KMS-11 (cell line): ENCODE results near the gene ADGRE1.
A peak's percentile ranks its signal among the peaks of the same experiment; 100 is the strongest.

Experiments used
- H2AFZ ChIP-seq: fragments of 200-600 bp; sonication (generic); 2 replicates; pipeline ENCODE4 v1.6.1; 2016; ENCODE audit warnings: antibody characterized with exemption, mixed run types, low read depth
- H3K27ac ChIP-seq: fragments of 200-600 bp; sonication (generic); 2 replicates; pipeline ENCODE4 v1.6.1; 2016; ENCODE audit warnings: mild to moderate bottlenecking, mixed run types
- H3K27me3 ChIP-seq: fragments of 200-600 bp; sonication (generic); 2 replicates; pipeline ENCODE4 v1.6.1; 2017; ENCODE audit warnings: mild to moderate bottlenecking, low read depth, mixed run types, moderate library complexity; ENCODE audit not compliant: insufficient read depth
- H3K36me3 ChIP-seq: fragments of 200-600 bp; sonication (generic); 2 replicates; pipeline ENCODE4 v1.6.1; 2017; ENCODE audit warnings: mild to moderate bottlenecking, mixed run types; ENCODE audit not compliant: insufficient read depth
- H3K4me1 ChIP-seq: fragments of 200-600 bp; sonication (generic); 2 replicates; pipeline ENCODE4 v1.6.1; 2016; ENCODE audit warnings: mild to moderate bottlenecking, low read depth, mixed run types; ENCODE audit not compliant: poor library complexity, severe bottlenecking
- H3K4me2 ChIP-seq: fragments of 200-600 bp; sonication (generic); 2 replicates; pipeline ENCODE4 v1.7.0; 2016; ENCODE audit warnings: mild to moderate bottlenecking, mixed run types
- H3K4me3 ChIP-seq: fragments of 200-600 bp; sonication (generic); IDR thresholded peaks from 2 replicates; pipeline ENCODE4 v1.6.1; 2017; ENCODE audit warnings: low read depth, low read length, mixed read lengths; ENCODE audit not compliant: insufficient read depth
- H3K79me2 ChIP-seq: fragments of 200-600 bp; sonication (generic); 2 replicates; pipeline ENCODE4 v1.6.1; 2016; ENCODE audit warnings: low read depth, mixed run types; ENCODE audit not compliant: insufficient read depth
- H3K9ac ChIP-seq: fragments of 200-600 bp; sonication (generic); 2 replicates; pipeline ENCODE4 v1.6.1; 2016; ENCODE audit warnings: mild to moderate bottlenecking, mixed run types
- H4K20me1 ChIP-seq: fragments of 200-600 bp; sonication (generic); 2 replicates; pipeline ENCODE4 v1.6.1; 2016; ENCODE audit warnings: mild to moderate bottlenecking, mixed run types; ENCODE audit not compliant: insufficient read depth
- TF ChIP-seq, protein P1 (sequence below): fragments of 200-600 bp; sonication (generic); conservative IDR thresholded peaks from 2 replicates; pipeline ENCODE4 v1.6.1; 2017; ENCODE audit warnings: low read depth, mild to moderate bottlenecking, antibody characterized with exemption, low read length, moderate library complexity, mixed read lengths

Gene ADGRE1

DNA sequence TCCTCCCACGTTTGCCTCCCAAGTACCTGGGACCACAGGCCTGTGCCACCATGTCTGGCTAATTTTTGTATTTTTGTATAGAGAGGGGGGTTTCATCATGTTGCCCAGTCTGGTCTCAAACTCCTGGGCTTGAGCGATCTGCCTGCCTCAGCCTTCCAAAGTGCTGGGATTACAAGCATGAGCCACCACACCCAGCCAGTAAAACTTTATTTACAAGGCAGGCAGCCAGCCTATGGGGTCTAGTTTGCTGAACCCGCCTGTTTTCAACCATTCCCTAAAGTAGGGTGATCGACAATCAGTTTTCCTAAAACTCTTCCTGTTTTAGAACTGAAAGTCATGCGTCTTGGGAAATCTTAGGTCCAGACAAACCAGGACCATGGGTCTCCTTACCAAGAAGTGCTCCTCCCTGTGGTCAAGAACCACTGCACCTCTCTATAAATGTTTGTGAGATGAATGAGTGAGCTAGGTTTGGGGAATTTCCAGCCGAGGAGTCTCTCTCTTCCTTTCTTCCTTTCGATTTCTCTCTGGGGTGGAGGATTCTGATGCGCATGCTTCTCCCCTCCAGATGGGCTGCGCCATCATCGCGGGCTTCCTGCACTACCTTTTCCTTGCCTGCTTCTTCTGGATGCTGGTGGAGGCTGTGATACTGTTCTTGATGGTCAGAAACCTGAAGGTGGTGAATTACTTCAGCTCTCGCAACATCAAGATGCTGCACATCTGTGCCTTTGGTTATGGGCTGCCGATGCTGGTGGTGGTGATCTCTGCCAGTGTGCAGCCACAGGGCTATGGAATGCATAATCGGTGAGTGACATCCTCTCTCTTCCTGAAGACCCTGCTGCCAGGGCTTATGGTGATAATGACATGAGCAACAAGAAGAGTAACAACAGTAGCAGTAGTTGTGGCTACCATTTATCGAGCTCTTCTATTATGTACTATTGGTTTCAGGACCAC is 38.7 kb downstream of the ADGRE1 start:
- TF ChIP-seq, protein P1, sequence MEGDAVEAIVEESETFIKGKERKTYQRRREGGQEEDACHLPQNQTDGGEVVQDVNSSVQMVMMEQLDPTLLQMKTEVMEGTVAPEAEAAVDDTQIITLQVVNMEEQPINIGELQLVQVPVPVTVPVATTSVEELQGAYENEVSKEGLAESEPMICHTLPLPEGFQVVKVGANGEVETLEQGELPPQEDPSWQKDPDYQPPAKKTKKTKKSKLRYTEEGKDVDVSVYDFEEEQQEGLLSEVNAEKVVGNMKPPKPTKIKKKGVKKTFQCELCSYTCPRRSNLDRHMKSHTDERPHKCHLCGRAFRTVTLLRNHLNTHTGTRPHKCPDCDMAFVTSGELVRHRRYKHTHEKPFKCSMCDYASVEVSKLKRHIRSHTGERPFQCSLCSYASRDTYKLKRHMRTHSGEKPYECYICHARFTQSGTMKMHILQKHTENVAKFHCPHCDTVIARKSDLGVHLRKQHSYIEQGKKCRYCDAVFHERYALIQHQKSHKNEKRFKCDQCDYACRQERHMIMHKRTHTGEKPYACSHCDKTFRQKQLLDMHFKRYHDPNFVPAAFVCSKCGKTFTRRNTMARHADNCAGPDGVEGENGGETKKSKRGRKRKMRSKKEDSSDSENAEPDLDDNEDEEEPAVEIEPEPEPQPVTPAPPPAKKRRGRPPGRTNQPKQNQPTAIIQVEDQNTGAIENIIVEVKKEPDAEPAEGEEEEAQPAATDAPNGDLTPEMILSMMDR, result peak; percentile 69
- H3K36me3 ChIP-seq, result no peaks in the 10 kb centered on the region
- peak overlapping the region; percentile 53 for H3K27ac ChIP-seq
- H3K9ac ChIP-seq, result peak overlapping the region; percentile 22; the same call in 1 of the 2 replicates
- peak overlapping the region; percentile 49 for H3K4me3 ChIP-seq
- H3K27me3 ChIP-seq, result no peaks in the 10 kb centered on the region
- H3K4me1 ChIP-seq, result peaks cover 11% of the 10 kb centered on the region
- no peaks in the 10 kb centered on the region for H3K79me2 ChIP-seq
- H3K4me2 ChIP-seq, result peak overlapping the region; percentile 60
- H4K20me1 ChIP-seq, result no peaks in the 10 kb centered on the region
- peak overlapping the region; percentile 62 for H2AFZ ChIP-seq

DNA sequence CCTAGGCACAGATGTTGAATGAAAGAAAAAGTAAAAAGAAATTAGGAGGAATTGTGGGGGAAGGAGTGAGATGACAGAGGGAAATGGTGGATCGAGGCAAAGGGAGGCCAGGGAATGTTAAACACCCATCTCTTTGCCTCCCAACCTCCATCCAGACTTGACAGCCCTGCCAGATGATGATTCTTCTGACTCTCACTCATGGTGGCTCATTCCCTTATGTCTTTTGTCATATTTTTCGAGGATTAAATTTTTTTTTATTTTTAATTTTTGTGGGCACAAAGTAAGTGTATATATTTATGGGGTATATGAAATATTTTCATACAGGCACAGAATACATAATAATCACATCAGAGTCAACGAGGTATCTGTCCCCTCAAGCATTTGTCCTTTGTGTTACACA is 42.8 kb downstream of the ADGRE1 start:
- no peak overlapping the region for H3K4me3 ChIP-seq
- H3K27me3 ChIP-seq, result no peaks in the 10 kb centered on the region
- H3K79me2 ChIP-seq, result no peaks in the 10 kb centered on the region
- H3K4me2 ChIP-seq, result no peak overlapping the region
- H4K20me1 ChIP-seq, result no peaks in the 10 kb centered on the region
- H3K36me3 ChIP-seq, result no peaks in the 10 kb centered on the region
- no peak overlapping the region for H3K9ac ChIP-seq
- TF ChIP-seq, protein P1, result no peak
- no peak overlapping the region for H2AFZ ChIP-seq
- peaks cover 11% of the 10 kb centered on the region for H3K4me1 ChIP-seq
- no peak overlapping the region for H3K27ac ChIP-seq

DNA sequence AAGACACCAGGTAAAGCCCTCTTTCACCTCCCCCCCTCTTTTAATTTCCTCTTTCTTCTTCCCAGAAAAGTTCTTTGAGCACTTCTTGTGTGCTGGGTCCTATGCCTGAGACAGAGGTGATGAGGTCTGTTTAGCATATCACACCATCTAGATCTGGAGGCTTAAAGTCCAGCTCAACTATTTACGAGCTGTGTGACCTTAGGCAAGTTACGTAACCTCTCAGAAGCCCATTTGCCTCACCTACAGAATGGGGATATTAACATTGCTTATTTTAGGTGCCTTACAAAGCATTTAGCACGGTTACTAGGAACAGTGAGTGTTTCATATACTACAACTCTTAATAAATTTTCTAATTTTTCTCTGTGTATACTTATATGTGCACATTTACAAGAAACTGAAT is 47.7 kb downstream of the ADGRE1 start:
- H3K27ac ChIP-seq, result no peak overlapping the region
- no peak overlapping the region for H3K9ac ChIP-seq
- TF ChIP-seq, protein P1, result no peak
- H4K20me1 ChIP-seq, result no peaks in the 10 kb centered on the region
- H3K27me3 ChIP-seq, result no peaks in the 10 kb centered on the region
- H3K4me1 ChIP-seq, result no peaks in the 10 kb centered on the region
- H3K4me2 ChIP-seq, result no peak overlapping the region
- H3K4me3 ChIP-seq, result no peak overlapping the region
- H3K79me2 ChIP-seq, result no peaks in the 10 kb centered on the region
- H2AFZ ChIP-seq, result no peak overlapping the region
- no peaks in the 10 kb centered on the region for H3K36me3 ChIP-seq

DNA sequence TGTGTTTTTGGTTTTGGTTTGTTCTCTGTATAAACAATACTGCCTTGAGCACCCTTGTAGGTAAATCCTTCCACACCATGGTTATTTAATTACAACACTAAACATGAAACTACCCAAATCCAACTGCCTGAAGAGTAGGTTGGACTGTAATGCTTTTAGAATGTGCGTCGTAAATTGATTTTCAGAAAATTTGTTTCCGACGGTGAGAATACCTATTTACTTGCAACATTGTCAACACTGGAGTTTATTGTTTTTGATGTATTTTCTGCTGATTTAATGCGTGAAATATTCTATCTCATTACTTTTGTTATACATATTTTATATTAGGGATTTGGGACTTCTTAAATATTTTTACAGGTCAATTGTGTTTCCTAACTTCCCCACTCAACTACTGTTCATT is 48.2 kb downstream of the ADGRE1 start:
- no peaks in the 10 kb centered on the region for H4K20me1 ChIP-seq
- H2AFZ ChIP-seq, result no peak overlapping the region
- no peak overlapping the region for H3K4me3 ChIP-seq
- no peak overlapping the region for H3K9ac ChIP-seq
- H3K27ac ChIP-seq, result no peak overlapping the region
- no peaks in the 10 kb centered on the region for H3K4me1 ChIP-seq
- H3K36me3 ChIP-seq, result no peaks in the 10 kb centered on the region
- TF ChIP-seq, protein P1, result no peak
- no peaks in the 10 kb centered on the region for H3K79me2 ChIP-seq
- no peak overlapping the region for H3K4me2 ChIP-seq
- H3K27me3 ChIP-seq, result no peaks in the 10 kb centered on the region
